Measurements from ENCODE around the gene FAM120A. TPM values are rescaled to one million over a fixed set of nuclear protein-coding genes. Genes with fewer than 3 reads are reported as not detected.

FAM120A gene
- total RNA-seq, 2 donors from 2014 or later = 86.3 to 90.6 TPM

- no peaks in the 10 kb centered on the region for H3K4me1 ChIP-seq (replicated peaks)
- no peak overlapping the region for H3K4me3 ChIP-seq
- no peaks in the 10 kb centered on the region for H3K9me3 ChIP-seq
- DNase-seq (ENCODE audit: low spot score) = no peak
- intact Hi-C loops (cut with DNase I) = no loop called here
- H3K36me3 ChIP-seq = no peaks in the 10 kb centered on the region
- 88% methylated on average over 5 of the region's 5 CpGs for WGBS
- no peak overlapping the region for H3K27ac ChIP-seq
- H3K27me3 ChIP-seq (replicated peaks; ENCODE audit: insufficient read depth) = no peaks in the 10 kb centered on the region
- TF ChIP-seq CTCF (IDR thresholded peaks at IDR 0.05) (no peak), POLR2A (IDR thresholded peaks at IDR 0.05) (no peak), POLR2AphosphoS5 (IDR thresholded peaks at IDR 0.05) (no peak)
Observed at GRCh38 chr9:93427655-93428379, 23.7 kb upstream of the FAM120A start.

- Histone ChIP-seq H3K9me3 (no peaks in the 10 kb centered on the region), H3K4me3 (no peak overlapping the region), H3K27ac (no peak overlapping the region), H3K27me3 (replicated peaks; ENCODE audit: insufficient read depth) (no peaks in the 10 kb centered on the region), H3K36me3 (no peaks in the 10 kb centered on the region), H3K4me1 (replicated peaks) (no peaks in the 10 kb centered on the region)
- intact Hi-C loops (cut with DNase I) = no loop called here
- TF ChIP-seq CTCF (IDR thresholded peaks at IDR 0.05) = no peak
- TF ChIP-seq POLR2AphosphoS5 (IDR thresholded peaks at IDR 0.05) = no peak
- no peak for TF ChIP-seq POLR2A (IDR thresholded peaks at IDR 0.05)
- DNase-seq (ENCODE audit: low spot score) = no peak
- WGBS = 33% methylated on average over 5 of the region's 5 CpGs
Observed at GRCh38 chr9:93431539-93432105, 19.9 kb upstream of the FAM120A start.

GRCh38 chr9:93432964-93433363 lies 18.5 kb upstream of the FAM120A start:
- H3K4me1 ChIP-seq (replicated peaks) = no peaks in the 10 kb centered on the region
- H3K4me3 ChIP-seq = no peak overlapping the region
- TF ChIP-seq POLR2AphosphoS5 (IDR thresholded peaks at IDR 0.05) = no peak
- no peak for TF ChIP-seq CTCF (IDR thresholded peaks at IDR 0.05)
- TF ChIP-seq POLR2A (IDR thresholded peaks at IDR 0.05) = no peak
- WGBS = 100% methylated on average over 1 of the region's 1 CpG
- H3K27ac ChIP-seq = no peak overlapping the region
- no peaks in the 10 kb centered on the region for H3K27me3 ChIP-seq (replicated peaks; ENCODE audit: insufficient read depth)
- intact Hi-C loops (cut with DNase I) = no loop called here
- DNase-seq (ENCODE audit: low spot score) = no peak
- no peaks in the 10 kb centered on the region for H3K36me3 ChIP-seq
- H3K9me3 ChIP-seq = no peaks in the 10 kb centered on the region

- Histone ChIP-seq H3K36me3 (no peaks in the 10 kb centered on the region), H3K9me3 (no peaks in the 10 kb centered on the region), H3K27ac (no peak overlapping the region), H3K4me3 (no peak overlapping the region), H3K4me1 (replicated peaks) (no peaks in the 10 kb centered on the region), H3K27me3 (replicated peaks; ENCODE audit: insufficient read depth) (no peaks in the 10 kb centered on the region)
- 95% methylated on average over 3 of the region's 3 CpGs for WGBS
- TF ChIP-seq POLR2AphosphoS5 (IDR thresholded peaks at IDR 0.05) = no peak
- TF ChIP-seq POLR2A (IDR thresholded peaks at IDR 0.05) = no peak
- TF ChIP-seq CTCF (IDR thresholded peaks at IDR 0.05) = no peak
- no peak for DNase-seq (ENCODE audit: low spot score)
- intact Hi-C loops (cut with DNase I) = no loop called here
Observed at GRCh38 chr9:93434056-93434455, 17.4 kb upstream of the FAM120A start.

- Histone ChIP-seq H3K27ac (no peak overlapping the region), H3K4me3 (no peak overlapping the region), H3K27me3 (replicated peaks; ENCODE audit: insufficient read depth) (no peaks in the 10 kb centered on the region), H3K9me3 (no peaks in the 10 kb centered on the region), H3K36me3 (no peaks in the 10 kb centered on the region), H3K4me1 (replicated peaks) (no peaks in the 10 kb centered on the region)
- WGBS = 97% methylated on average over 8 of the region's 8 CpGs
- intact Hi-C loops (cut with DNase I) = no loop called here
- no peak for DNase-seq (ENCODE audit: low spot score)
- TF ChIP-seq POLR2A (IDR thresholded peaks at IDR 0.05) (no peak), POLR2AphosphoS5 (IDR thresholded peaks at IDR 0.05) (no peak), CTCF (IDR thresholded peaks at IDR 0.05) (no peak)
Observed at GRCh38 chr9:93435386-93435785, 16.1 kb upstream of the FAM120A start.

Data from prostate gland (tissue), 2 donors.